HG02840 (cell line): Measurements from ENCODE around the gene ADGRV1.
A peak's percentile ranks its signal among the peaks of the same experiment; 100 is the strongest.
"Not testable (repeated sequence)": the region's sequence is repeated elsewhere in the genome, so short reads cannot be mapped to it uniquely, and the experiment has no call there.

ENCODE experiments used
- ATAC-seq: cut with Tn5 transposase; IDR thresholded peaks from one replicate; pipeline ENCODE4 v1.9.1; 2021; ENCODE audit warnings: mild to moderate bottlenecking, moderate library complexity, moderate number of reproducible peaks; ENCODE audit not compliant: unreplicated experiment, low FRiP score

The ADGRV1 gene

DNA sequence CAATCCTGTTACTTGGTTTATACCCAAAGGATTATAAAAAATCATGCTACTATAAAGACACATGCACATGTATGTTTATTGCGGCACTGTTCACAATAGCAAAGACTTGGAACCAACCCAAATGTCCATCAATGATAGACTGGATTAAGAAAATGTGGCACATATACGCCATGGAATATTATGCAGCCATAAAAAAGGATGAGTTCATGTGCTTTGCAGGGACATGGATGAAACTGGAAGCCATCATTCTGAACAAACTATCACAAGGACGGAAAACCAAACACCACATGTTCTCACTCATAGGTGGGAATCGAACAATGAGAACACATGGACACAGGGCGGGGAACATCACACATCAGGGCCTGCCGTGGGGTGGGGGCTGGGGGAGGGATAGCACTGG lies 34.5 kb downstream of the ADGRV1 start:
- not testable (repeated sequence) for ATAC-seq

DNA sequence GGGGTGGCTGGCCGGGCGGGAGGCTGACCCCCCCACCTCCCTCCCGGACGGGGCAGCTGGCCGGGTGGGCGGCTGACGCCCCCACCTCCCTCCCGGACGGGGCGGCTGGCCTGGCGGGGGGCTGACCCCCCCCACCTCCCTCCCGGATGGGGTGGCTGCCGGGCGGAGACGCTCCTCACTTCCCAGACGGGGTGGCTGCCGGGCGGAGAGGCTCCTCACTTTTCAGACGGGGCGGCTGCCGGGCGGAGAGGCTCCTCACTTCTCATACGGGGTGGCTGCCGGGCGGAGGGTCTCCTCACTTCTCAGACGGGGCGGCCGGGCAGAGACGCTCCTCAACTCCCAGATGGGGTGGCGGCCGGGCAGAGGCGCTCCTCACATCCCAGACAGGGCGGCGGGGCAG lies 37.2 kb downstream of the ADGRV1 start:
- ATAC-seq: not testable (repeated sequence)

DNA sequence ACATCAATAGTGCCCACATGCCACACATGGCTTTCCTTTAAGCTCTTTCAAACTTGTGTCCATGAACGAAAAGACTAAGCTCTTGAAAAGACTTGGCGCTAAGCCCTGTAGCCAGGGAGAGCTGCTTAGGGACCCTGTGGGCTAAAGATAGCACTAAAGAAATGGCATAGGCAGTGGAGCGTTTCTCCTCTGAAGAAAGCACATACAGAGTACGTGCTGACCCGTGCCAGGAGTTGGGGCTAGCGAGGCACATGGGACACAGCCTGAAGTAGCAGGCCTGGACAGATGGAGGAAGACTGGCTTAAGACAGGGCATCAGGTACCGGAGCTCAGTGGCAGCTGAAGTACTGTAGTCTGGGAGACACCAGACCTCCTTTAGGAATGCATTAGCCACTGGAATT lies 39.7 kb downstream of the ADGRV1 start:
- ATAC-seq: no peak

DNA sequence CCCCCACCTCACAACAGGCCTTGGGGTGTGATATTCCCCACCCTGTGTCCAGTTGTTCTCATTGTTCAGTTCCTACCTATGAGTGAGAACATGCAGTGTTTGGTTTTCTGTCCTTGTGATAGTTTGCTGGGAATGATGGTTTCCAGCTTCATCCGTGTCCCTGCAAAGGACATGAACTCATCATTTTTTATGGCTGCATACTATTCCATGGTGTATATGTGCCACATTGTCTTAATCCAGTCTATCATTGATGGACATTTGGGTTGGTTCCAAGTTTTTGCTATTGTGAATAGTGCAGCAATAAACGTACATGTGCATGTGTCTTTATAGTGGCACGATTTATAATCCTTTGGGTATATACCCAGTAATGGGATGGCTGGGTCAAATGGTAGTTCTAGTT lies 41.7 kb downstream of the ADGRV1 start:
- not testable (repeated sequence) for ATAC-seq

GRCh38 chr5:90601468-90601867 lies 42.9 kb downstream of the ADGRV1 start:
- ATAC-seq: no peak

DNA sequence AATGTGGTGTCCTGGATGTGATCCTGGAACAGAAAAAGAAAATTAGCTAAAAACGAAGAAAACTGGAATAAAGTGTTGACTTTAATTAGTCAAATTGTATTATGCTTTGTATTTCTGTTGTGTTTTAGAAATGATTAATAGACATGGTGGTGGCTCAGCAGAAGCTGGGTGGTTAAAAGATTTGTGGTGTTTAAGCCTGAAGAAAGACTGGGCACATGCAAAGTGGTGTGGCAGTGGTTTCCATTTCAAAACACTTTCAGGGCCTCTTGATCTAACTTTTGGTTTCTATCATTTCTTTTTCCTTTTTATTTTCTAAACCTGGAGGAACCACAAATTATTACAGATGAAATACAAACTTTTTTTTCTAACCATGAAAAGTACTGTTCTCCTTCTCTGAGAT lies 44.1 kb downstream of the ADGRV1 start:
- no peak for ATAC-seq

- ATAC-seq: no peak
Measured at GRCh38 chr5:90606539-90606938, 47.9 kb downstream of the ADGRV1 start.

- ATAC-seq: peak; percentile 72
Measured at GRCh38 chr5:90612919-90613318, 54.3 kb downstream of the ADGRV1 start.

GRCh38 chr5:90613459-90613858 lies 54.9 kb downstream of the ADGRV1 start:
- ATAC-seq: no peak

DNA sequence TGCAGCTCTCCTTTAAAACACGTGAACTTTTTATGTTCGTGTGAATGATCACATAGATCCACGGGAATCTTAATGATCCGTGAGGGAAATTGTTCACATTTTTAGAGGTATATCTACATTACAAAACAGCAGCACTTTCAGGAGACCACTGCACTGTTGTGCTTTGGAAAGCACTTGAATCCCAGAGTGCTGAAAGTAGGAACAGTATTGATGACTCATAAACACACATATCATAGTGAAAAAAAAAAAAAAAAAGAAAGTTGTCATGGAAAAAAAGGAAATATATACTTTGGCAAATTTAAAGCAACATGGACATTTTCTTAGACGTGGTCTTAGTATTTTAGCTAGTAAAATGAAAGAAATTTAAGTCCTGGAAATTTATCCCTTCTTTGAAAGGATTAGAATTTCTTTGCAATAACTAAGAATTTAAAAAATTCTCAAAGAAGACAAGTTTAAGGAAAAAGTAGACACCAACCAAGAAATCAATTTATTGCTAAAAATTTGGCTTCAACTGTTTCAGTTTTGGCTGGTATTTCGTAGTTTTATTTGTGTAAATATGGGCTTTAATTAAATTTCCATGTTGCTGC lies 55.4 kb downstream of the ADGRV1 start:
- no peak for ATAC-seq

DNA sequence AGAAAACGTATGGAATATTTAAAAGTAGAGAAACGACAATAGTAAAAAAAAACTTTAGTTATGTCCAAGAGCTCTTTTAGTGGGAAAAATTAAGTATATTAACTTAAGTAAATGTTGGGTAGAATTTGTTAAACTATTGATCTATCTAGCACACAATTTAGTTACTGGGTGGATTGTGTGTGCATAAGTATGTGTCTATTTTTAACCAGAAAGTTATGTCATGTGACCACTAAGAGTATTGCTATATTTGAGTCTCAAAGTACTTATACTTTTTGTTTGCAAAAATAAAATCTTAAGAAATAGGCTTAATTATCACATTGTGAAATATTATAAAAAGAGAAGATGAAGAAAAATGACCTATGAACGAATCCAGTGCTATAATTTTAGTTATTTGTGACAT lies 56.8 kb downstream of the ADGRV1 start:
- no peak for ATAC-seq

GRCh38 chr5:90618071-90618470 lies 59.5 kb downstream of the ADGRV1 start:
- ATAC-seq: no peak

DNA sequence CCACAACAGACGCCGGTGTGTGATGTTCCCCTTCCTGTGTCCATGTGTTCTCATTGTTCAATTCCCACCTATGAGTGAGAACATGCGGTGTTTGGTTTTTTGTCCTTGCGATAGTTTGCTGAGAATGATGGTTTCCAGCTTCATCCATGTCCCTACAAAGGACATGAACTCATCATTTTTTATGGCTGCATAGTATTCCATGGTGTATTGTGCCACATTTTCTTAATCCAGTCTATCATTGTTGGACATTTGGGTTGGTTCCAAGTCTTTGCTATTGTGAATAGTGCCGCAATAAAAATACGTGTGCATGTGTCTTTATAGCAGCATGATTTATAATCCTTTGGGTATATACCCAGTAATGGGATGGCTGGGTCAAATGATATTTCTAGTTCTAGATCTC lies 61.2 kb downstream of the ADGRV1 start:
- not testable (repeated sequence) for ATAC-seq

GRCh38 chr5:90621848-90622247 lies 63.3 kb downstream of the ADGRV1 start:
- ATAC-seq: no peak

DNA sequence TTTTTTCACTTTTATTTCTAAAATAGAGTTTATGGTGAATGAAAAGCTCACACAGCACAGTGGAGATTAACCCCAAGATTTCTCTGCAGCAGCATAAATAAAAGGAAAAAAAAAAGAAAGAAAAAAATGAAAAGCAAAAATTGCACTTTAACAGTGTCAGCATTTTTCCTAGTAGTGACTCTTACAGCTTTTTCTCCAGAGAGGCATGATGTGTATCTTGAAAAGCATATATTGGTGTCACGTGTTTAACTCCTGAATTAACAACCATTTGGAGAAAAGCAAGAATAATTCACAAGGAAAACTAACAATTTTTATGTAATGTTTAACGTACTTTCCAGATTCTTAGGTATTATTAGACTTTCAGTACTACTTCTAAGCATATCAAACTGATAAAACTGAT lies 67.9 kb downstream of the ADGRV1 start:
- no peak for ATAC-seq

DNA sequence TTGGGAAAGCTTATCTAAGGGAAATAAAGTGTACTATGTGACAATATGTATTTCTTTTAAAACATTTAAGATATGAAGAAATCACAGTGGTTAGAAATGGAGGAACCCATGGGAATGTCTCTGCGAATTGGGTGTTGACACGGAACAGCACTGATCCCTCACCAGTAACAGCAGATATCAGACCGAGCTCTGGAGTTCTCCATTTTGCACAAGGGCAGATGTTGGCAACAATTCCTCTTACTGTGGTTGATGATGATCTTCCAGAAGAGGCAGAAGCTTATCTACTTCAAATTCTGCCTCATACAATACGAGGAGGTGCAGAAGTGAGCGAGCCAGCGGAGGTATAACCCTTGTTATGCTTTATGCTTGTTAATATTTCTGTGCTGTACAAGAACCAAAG lies 69.9 kb downstream of the ADGRV1 start:
- ATAC-seq: no peak

DNA sequence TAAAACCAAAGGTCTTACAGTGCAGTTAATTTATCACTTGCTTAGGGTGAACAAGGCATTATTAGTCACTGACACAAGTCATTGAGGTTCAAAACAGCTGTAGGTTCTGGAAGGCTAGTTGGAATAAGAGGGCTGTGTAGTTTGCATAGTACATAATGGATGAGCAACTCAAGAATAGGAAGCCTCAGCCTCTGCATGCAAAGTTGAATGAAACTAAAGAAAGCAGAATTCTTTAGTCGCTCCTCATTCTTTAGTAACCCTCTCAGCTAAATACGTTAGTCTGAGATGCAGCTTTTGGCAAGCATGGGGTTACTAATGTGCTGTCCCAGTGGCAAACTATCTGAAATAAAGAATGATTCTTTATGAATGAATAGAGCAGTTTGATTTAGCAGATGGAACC lies 74.2 kb downstream of the ADGRV1 start:
- no peak for ATAC-seq

DNA sequence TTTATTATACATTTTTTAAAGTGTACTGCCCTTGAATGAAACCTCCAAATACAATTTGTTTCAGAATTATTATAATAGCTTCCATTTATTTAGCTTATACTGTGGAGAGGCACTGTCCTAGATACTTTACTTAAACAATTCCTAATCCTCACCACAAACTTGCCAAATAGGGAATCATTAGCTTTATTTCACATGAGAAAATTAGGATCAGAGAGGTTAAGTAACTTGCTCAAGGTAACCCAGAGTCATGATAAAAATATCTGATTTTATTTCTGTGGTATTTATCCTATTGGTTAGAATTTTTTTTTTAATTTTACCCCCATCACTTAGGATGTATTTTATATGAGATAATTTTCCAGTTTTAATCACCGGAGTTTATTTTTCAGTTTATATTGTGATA lies 78.4 kb downstream of the ADGRV1 start:
- ATAC-seq: no peak

DNA sequence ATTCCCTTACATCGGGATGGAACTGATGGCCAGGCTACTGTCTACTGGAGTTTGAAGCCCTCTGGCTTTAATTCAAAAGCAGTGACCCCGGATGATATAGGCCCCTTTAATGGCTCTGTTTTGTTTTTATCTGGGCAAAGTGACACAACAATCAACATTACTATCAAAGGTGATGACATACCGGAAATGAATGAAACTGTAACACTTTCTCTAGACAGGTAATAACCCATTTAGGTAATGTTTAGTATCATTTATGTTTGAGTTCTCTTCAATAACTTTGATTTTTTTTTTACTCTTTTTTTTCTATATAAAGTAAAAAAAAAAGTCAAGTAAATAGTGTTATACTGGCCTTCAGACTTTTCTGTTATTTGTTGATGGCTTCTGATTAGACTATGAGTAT lies 79.1 kb downstream of the ADGRV1 start:
- ATAC-seq: no peak

- ATAC-seq: no peak
Measured at GRCh38 chr5:90638878-90639277, 80.3 kb downstream of the ADGRV1 start.

DNA sequence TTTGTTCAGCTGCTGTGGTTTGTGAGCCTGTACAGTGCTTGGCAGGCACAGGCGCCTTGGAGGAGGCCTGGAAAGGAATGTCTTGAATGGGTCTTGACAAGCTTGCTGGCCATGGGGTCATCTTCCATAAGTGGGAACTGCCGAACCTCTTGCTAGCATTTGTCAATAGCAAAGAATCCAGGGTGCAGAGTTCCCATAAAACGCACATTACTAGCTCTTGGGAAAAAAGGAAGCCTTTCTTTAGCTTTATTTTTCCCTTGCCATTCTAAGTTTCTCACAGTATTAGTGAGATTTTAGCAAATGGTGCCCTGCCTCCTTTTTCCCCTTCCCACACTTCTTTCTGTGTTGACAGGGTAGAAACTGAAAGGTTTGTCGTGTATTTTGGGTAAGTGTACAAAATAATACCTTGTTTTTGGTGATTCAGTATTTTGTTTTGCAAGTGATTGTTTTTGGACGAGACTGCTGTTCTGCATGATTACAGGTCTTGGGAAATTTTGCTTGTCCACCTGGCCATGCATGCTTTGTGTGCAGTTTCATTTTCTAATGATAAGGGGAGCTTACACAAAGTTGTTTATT lies 82.0 kb downstream of the ADGRV1 start:
- no peak for ATAC-seq

DNA sequence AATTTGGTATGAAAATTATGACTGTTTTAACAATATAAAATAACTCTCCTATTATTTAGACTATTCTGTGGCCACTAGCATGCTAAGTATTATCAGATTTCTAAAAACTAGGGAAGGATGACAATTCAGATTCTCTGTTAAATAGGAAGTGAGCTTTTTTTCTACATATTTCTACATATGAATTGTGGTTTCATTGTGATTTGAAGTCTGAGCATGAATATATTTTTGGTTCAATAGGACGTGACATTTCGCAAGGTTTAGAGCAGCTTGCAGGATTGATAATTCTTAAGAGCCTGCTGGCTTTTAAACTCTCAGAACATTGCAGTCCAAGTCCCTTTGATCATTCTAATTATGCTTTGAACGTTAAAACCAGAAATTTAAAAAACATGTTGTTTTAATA lies 82.9 kb downstream of the ADGRV1 start:
- no peak for ATAC-seq
